ENCODE results near the gene LHFPL2. TPM values are rescaled to one million over a fixed set of nuclear protein-coding genes. Genes with fewer than 3 reads are reported as not detected.

Gene LHFPL2
- total and polyA plus RNA-seq, 2 of the 4 experiments (the other 2 are of a cell fraction) = 6.5 to 11.3 TPM

DNA sequence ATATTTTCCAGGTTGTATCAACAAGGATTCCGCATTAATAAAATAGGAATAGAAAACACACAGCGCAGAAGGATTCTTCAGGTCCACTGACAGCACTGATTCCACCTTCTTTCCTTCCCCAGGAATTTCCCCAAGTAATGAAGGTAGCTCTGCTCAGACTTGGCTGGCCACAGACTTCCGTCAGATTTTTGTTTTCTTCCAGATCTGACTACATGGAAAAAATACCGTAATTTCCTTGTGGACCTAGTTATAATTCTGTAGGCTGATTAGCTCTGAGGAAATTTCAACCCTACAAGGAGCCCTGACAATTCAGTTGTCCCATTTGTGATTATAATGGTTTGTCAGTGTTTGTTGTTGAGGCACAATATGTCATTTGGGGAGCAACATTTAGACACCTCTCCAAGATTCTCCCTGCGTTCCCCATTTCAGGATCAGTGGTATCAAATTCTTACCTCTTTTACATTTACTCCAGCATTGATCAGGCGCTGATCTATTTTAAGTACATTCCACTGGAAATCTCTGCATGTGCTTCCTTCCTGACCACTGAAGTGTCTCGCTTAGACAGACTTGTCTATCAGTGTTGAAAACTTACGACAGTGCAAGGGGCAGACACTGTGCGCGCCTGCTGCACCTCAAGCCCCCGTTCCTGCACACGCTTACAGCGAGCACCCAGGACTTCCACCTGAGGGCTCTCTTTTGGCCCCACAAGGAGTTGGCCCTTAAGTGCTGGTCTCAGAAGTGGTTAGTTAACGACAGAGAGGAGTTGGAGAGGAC lies 94.8 kb downstream of the LHFPL2 start:
- H3K4ac ChIP-seq (ENCODE audit: low read depth, low read length) = no peak overlapping the region
- no peak overlapping the region for H2BK20ac ChIP-seq (ENCODE audit: low read depth, low read length)
- in situ Hi-C loops (cut with MboI; ENCODE audit: low sequenced_read_pairs) (no loop called here), dilution Hi-C loops (cut with HindIII; ENCODE audit: low sequenced_read_pairs, unreplicated experiment) (no loop called here), intact Hi-C loops (cut with micrococcal nuclease) (no loop called here)
- no peak overlapping the region for H2BK5ac ChIP-seq (ENCODE audit: low read depth, low read length, poor library complexity, severe bottlenecking)
- peaks cover 24% of the 10 kb centered on the region for H3K9me1 ChIP-seq (ENCODE audit: insufficient read depth, low read length)
- H4K5ac ChIP-seq (ENCODE audit: low read depth, low read length) = no peak overlapping the region
- peaks cover 4% of the 10 kb centered on the region; the same call in 1 of the 2 replicates for H3K4me1 ChIP-seq (ENCODE audit: control insufficient read depth, insufficient read depth, low read length)
- H4K91ac ChIP-seq (ENCODE audit: insufficient read depth, low read depth, low read length) = no peak overlapping the region
- TF ChIP-seq, protein P1, sequence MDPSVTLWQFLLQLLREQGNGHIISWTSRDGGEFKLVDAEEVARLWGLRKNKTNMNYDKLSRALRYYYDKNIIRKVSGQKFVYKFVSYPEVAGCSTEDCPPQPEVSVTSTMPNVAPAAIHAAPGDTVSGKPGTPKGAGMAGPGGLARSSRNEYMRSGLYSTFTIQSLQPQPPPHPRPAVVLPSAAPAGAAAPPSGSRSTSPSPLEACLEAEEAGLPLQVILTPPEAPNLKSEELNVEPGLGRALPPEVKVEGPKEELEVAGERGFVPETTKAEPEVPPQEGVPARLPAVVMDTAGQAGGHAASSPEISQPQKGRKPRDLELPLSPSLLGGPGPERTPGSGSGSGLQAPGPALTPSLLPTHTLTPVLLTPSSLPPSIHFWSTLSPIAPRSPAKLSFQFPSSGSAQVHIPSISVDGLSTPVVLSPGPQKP (IDR thresholded peaks at IDR 0.05; ENCODE audit: borderline replicate concordance, low read depth, low read length) = no peak
- TF ChIP-seq CTCF (conservative IDR thresholded peaks at IDR 0.05; ENCODE audit: low read depth, low read length) = no peak
- no peak for TF ChIP-seq FOS (IDR thresholded peaks at IDR 0.05; ENCODE audit: low read depth, low read length)
- TF ChIP-seq NFE2L2 (IDR thresholded peaks at IDR 0.05; ENCODE audit: low read depth, low read length) = no peak
- no peak for TF ChIP-seq MXI1 (IDR thresholded peaks at IDR 0.05; ENCODE audit: borderline replicate concordance, low read depth, low read length)
- TF ChIP-seq CHD1 (IDR thresholded peaks at IDR 0.05; ENCODE audit: low read depth, low read length) = no peak
- no peak for TF ChIP-seq SMC3 (IDR thresholded peaks at IDR 0.05; ENCODE audit: low read depth, low read length)
- TF ChIP-seq, protein P2, sequence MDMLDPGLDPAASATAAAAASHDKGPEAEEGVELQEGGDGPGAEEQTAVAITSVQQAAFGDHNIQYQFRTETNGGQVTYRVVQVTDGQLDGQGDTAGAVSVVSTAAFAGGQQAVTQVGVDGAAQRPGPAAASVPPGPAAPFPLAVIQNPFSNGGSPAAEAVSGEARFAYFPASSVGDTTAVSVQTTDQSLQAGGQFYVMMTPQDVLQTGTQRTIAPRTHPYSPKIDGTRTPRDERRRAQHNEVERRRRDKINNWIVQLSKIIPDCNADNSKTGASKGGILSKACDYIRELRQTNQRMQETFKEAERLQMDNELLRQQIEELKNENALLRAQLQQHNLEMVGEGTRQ (IDR thresholded peaks at IDR 0.05; ENCODE audit: low read depth, low read length) = no peak
- TF ChIP-seq BHLHE40 (IDR thresholded peaks at IDR 0.05; ENCODE audit: low read depth, low read length) = no peak
- TF ChIP-seq MAFK (IDR thresholded peaks at IDR 0.05; ENCODE audit: low read depth, low read length) = no peak
- TF ChIP-seq RFX5 (IDR thresholded peaks at IDR 0.05; ENCODE audit: low read depth, low read length) = no peak
- no peak for TF ChIP-seq RAD21 (IDR thresholded peaks at IDR 0.05; ENCODE audit: low read length)
- TF ChIP-seq RCOR1 (IDR thresholded peaks at IDR 0.05; ENCODE audit: insufficient replicate concordance, low read length) = no peak
- TF ChIP-seq CEBPB (IDR thresholded peaks at IDR 0.05; ENCODE audit: low read depth, low read length) = no peak
- H3K27ac ChIP-seq (ENCODE audit: insufficient read depth, low read length) = no peak overlapping the region
- H3K4me3 ChIP-seq (ENCODE audit: insufficient read depth, low read depth, low read length) = no peak overlapping the region
- no peak overlapping the region for H2AFZ ChIP-seq (replicated peaks; ENCODE audit: low read length, poor library complexity)
- no peak overlapping the region for H4K8ac ChIP-seq (ENCODE audit: low read depth in 2 of 2, low read length in 2 of 2)
- H3K27me3 ChIP-seq (ENCODE audit: control insufficient read depth, insufficient read depth, low read length) = no peaks in the 10 kb centered on the region
- peaks cover 43 to 60% of the 10 kb centered on the region in 2 experiments for H3K79me1 ChIP-seq (ENCODE audit: low read depth in 1 of 2, low read length in 2 of 2)
- DNase-seq (no peak), ATAC-seq (ENCODE audit: low read depth) (no peak)
- H2AK9ac ChIP-seq (replicated peaks; ENCODE audit: low read depth, low read length, poor library complexity) = no peak overlapping the region
- H3K36me3 ChIP-seq (ENCODE audit: control insufficient read depth, insufficient read depth, low read length) = peaks cover 3% of the 10 kb centered on the region; the same call in 1 of the 2 replicates
- H2AK5ac ChIP-seq (ENCODE audit: low read depth, low read length) = no peak overlapping the region
- H3K18ac ChIP-seq (ENCODE audit: low read depth, low read length) = no peak overlapping the region
- no peak overlapping the region for H3K9ac ChIP-seq (ENCODE audit: low read depth, low read length)
- 83% methylated on average over 2 of the region's 14 CpGs; no CpG with 5 or more reads in 1 of the 2 experiments for WGBS, 2 experiments (ENCODE audit: extremely low coverage in 2 of 2, insufficient read length in 1 of 2)
- H3K14ac ChIP-seq (replicated peaks; ENCODE audit: low read depth, low read length) = no peak overlapping the region
- no peak overlapping the region for H2BK120ac ChIP-seq (ENCODE audit: low read depth, low read length)
- POLR2A ChIA-PET (ENCODE audit: unreplicated experiment) = no interaction called here
- H3K56ac ChIP-seq (ENCODE audit: extremely low read depth, insufficient read depth, low read length) = no peak overlapping the region
- H4K20me1 ChIP-seq (ENCODE audit: insufficient read depth, low read length) = peaks cover 6% of the 10 kb centered on the region; the same call in 1 of the 2 replicates
- CTCF ChIA-PET = no interaction called here
- no peaks in the 10 kb centered on the region for H3K9me3 ChIP-seq (ENCODE audit: control insufficient read depth, insufficient read depth, low read length)
- H3K23ac ChIP-seq (ENCODE audit: low read depth, low read length) = no peak overlapping the region
- no peak overlapping the region for H2BK15ac ChIP-seq (ENCODE audit: low read depth, low read length)
- no TSS peak for BruUV-seq (replicated peaks)
- H3K4me2 ChIP-seq (ENCODE audit: low read depth, low read length) = no peak overlapping the region

Data from IMR-90 (cell line).